Upper lobe of right lung (tissue), 1 donor: ENCODE results near the gene LDB2. TPM values are rescaled to one million over a fixed set of nuclear protein-coding genes. Genes with fewer than 3 reads are reported as not detected.

ENCODE experiments used
- ATAC-seq: fragments of 200-7000 bp; cut with Tn5 transposase; one replicate; pipeline ENCODE4 v1.9.1; 2020; ENCODE audit warnings: mild to moderate bottlenecking, moderate library complexity
- DNase-seq: peaks from one replicate; pipeline ENCODE4 v3.0.0-alpha.2; 2020
- H3K27ac ChIP-seq: fragments of 200-600 bp; one replicate; pipeline ENCODE4 v1.8.0; 2022
- H3K27me3 ChIP-seq: fragments of 200-600 bp; one replicate; pipeline ENCODE4 v1.8.0; 2022; ENCODE audit warnings: mild to moderate bottlenecking
- H3K36me3 ChIP-seq: fragments of 200-600 bp; one replicate; pipeline ENCODE4 v1.8.0; 2022
- H3K4me1 ChIP-seq: fragments of 200-600 bp; one replicate; pipeline ENCODE4 v1.8.0; 2022
- H3K4me3 ChIP-seq: fragments of 200-600 bp; one replicate; pipeline ENCODE4 v1.8.0; 2022; ENCODE audit warnings: mild to moderate bottlenecking
- H3K9me3 ChIP-seq: fragments of 200-600 bp; one replicate; pipeline ENCODE4 v1.8.0; 2022
- CTCF ChIP-seq: fragments of 200-600 bp; IDR thresholded peaks from one replicate; pipeline ENCODE4 v1.8.0; 2022; ENCODE audit warnings: antibody characterized with exemption
- intact Hi-C: fragments of 100-400 bp; cut with DNase I; formaldehyde crosslinking; loops from one replicate; pipeline ENCODE4 v1.11.0; 2022
- total RNA-seq: library from RNA; stranded (reverse); fragmentation: NEBNext Ultra II Directional; extraction: Animal tissue kit (Norgen Biotek cat#: 25700); gene quantifications from one replicate; pipeline ENCODE4 v1.2.1, GENCODE V29; 2021
- donor health status: DM: no; HTN: yes; CAD: no; lungs with severe emphysema.

LDB2 gene
- total RNA-seq, 1 donor from 2014 or later, result 139 TPM

DNA sequence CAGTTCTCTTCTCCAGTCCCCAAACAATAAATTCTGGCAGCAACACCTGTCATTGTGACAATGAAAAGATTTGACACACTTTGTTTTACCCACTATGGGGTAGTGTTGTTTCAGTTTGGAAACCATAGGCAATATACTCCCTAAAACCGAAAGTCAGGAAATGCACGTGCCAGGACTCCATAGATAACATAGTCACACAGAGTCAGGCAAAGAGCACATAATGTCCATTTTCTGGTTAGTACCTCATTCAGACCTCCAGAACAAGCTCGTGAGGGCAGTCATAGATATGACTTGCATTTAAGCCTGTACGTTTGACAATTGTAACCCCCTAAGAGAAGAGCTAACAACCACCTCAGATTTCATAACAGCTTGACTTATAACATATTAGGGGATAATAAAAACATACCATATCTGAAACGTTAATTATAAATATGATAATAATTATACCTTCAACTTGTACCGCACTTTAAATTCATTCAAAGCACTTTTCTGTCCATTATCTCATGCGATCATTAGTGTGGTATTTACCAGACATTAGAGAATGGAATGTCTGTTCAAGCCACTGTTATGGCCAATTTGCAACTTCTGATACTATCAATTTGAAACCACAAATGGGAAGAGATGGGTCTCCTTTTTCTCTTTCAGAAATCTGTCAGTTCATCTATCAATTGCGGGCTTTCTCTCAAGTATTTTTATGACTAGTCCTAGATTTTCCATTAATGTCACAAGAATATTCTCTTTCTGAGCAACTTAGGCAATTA lies 147.4 kb downstream of the LDB2 start:
- Histone ChIP-seq H3K9me3 (no peaks in the 10 kb centered on the region), H3K27ac (no peak overlapping the region), H3K36me3 (no peaks in the 10 kb centered on the region), H3K4me1 (no peaks in the 10 kb centered on the region), H3K4me3 (no peak overlapping the region), H3K27me3 (no peaks in the 10 kb centered on the region)
- peak; percentile 50 for ATAC-seq
- no peak for DNase-seq
- intact Hi-C loops, result no loop called here
- no peak for TF ChIP-seq CTCF

DNA sequence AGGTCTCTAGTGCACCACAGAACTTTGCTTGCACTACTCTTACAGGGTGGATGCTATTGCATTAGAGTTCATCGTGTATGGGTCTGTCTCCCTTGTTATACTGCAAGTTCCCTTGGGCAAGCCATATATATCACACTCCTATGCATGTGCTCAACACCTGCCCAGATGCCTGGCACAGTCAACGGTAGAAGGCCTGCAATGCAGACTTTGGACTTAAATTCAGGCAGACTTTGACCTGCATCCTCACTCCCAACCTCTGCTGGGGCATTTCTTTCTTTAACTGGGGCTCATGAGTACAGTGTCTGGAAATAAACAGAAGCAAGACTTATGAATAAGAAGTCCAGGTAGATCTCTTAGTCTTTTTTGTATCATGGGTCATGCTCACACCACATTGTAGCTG lies 148.2 kb downstream of the LDB2 start:
- no peaks in the 10 kb centered on the region for H3K9me3 ChIP-seq
- no peak for ATAC-seq
- H3K4me1 ChIP-seq, result no peaks in the 10 kb centered on the region
- no peak for DNase-seq
- no peaks in the 10 kb centered on the region for H3K27me3 ChIP-seq
- TF ChIP-seq CTCF, result no peak
- H3K27ac ChIP-seq, result no peak overlapping the region
- intact Hi-C loops, result no loop called here
- no peaks in the 10 kb centered on the region for H3K36me3 ChIP-seq
- H3K4me3 ChIP-seq, result no peak overlapping the region

GRCh38 chr4:16745887-16746286 lies 152.6 kb downstream of the LDB2 start:
- intact Hi-C loops, result no loop called here
- DNase-seq, result no peak
- H3K36me3 ChIP-seq, result no peaks in the 10 kb centered on the region
- H3K27ac ChIP-seq, result no peak overlapping the region
- H3K4me3 ChIP-seq, result no peak overlapping the region
- no peak for ATAC-seq
- H3K4me1 ChIP-seq, result no peaks in the 10 kb centered on the region
- no peaks in the 10 kb centered on the region for H3K27me3 ChIP-seq
- no peaks in the 10 kb centered on the region for H3K9me3 ChIP-seq
- no peak for TF ChIP-seq CTCF

DNA sequence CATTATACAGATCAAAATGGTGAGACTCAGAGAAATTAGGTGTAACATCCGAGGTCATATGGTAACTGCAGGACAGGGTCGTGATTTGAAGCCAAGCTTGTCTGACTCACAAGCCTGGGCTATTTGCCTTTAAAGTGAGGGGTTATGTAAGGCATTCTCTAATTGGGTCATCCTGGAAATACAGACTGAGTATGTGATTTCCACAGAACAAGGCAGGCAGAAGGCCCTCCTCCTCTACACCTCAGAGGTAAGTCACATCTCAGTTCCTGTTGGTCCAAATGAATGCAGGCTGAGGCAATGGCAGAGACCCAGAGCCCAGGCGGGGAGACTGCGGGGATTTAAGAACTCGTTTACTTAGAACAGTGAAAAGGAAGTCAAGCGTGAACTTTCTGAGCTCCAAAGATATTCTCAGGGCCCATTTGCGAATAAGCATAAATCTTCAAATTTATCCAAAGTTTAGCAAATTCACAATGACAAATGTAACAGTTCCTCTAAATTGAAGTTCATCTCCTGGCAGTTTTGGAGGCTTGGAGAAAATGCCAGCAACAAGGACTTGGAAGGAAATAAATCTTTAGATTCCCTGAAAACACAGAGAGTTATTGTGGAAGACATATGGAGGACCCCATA lies 153.3 kb downstream of the LDB2 start:
- Histone ChIP-seq H3K9me3 (no peaks in the 10 kb centered on the region), H3K27me3 (no peaks in the 10 kb centered on the region), H3K4me1 (no peaks in the 10 kb centered on the region), H3K27ac (no peak overlapping the region), H3K4me3 (no peak overlapping the region), H3K36me3 (no peaks in the 10 kb centered on the region)
- TF ChIP-seq CTCF, result no peak
- no peak for DNase-seq
- no peak for ATAC-seq
- intact Hi-C loops, result no loop called here

DNA sequence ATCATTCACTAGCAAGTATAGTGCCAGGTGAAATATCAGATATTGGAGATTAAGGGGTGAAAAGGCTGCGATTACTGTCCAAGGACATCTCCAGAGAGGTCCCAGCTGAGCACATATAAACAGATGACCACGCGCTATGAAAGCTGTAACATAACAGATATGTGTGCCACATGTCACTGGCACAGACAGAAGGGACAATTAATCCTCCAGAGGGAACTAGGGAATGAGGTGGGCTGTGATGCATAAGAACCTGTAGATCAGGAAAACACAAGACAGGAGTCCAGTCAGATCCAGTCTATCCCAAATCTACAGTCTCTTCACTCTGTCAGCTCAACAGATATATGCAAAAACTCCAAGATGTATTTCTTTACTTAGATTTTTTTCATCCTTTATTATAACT lies 157.2 kb downstream of the LDB2 start:
- ATAC-seq (no peak), DNase-seq (no peak)
- no peak overlapping the region for H3K27ac ChIP-seq
- H3K36me3 ChIP-seq, result no peaks in the 10 kb centered on the region
- no peaks in the 10 kb centered on the region for H3K27me3 ChIP-seq
- H3K9me3 ChIP-seq, result no peaks in the 10 kb centered on the region
- H3K4me1 ChIP-seq, result no peaks in the 10 kb centered on the region
- H3K4me3 ChIP-seq, result no peak overlapping the region
- intact Hi-C loops, result no loop called here
- TF ChIP-seq CTCF, result no peak
